T-helper 9 cell (primary cell): ENCODE results near the gene RCN2.

Experiments used
- DNase-seq: peaks from one replicate; pipeline ENCODE4 v3.0.0-alpha.2; 2020

Gene RCN2

DNA sequence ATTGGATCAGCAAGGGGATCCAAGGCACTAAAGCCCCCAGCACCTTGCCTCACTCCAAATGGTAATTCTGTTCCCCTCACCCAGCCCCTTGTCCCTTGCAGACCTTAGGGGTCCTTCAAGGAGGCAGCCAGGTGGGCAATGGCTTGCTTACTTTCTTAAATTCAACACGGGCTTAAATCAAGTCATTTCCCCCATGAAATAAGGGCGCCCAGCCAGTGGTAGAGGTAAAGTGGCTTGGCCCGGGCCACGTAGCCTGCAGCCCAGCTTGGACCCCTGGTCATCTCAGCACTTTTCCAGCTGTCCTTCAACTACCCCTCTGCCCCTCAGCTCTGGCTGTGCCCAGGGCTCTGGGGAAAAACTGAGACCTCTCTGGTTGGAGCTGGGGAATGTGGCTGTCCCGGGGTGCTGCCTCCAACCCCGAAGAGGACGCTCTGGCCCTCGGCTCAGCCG is 64.6 kb downstream of the RCN2 start:
- DNase-seq = no peak

DNA sequence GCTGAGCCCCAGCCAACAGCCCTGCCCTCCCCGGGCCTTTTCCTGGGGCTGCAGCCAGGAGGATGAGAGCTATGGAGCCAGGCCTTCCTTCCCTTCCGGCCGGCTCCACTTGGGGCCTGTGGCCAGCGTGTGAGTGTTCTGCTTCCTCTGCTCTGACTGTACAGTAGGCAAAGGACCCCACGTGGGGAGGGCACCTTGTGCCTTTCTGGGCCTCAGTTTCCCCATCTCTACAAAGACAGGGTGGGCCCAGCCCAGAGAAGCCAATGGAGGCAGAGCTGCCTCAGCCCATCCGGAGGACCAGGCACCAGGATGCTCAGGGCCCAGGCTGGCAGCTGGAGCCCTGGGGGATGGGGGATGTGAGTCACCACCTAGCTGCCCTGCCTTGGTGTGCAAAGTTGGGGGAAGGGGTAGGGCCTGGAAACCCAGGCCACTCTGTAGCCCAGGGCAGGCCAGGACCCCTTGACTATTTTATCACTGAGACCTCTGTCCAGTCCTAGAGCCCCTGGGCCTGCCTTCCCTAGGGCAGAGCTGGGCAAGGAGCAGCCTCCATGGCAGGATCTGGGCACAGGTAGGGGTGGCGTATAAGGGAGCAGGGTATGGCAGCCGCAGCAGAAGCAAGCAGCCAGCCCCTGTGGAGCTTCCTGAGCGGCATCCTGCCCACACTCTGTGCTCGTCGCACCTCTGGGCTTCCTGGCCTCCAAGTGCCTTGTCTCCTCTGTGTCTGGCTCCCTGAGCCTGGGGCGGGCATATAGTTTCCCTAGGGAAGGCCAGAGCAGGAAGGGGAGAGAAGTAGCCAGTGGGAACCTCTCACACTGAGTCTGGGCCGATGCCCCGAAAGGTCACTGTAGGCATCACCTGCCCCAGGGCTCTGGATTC is 65.2 kb downstream of the RCN2 start:
- peak; percentile 44 for DNase-seq

DNA sequence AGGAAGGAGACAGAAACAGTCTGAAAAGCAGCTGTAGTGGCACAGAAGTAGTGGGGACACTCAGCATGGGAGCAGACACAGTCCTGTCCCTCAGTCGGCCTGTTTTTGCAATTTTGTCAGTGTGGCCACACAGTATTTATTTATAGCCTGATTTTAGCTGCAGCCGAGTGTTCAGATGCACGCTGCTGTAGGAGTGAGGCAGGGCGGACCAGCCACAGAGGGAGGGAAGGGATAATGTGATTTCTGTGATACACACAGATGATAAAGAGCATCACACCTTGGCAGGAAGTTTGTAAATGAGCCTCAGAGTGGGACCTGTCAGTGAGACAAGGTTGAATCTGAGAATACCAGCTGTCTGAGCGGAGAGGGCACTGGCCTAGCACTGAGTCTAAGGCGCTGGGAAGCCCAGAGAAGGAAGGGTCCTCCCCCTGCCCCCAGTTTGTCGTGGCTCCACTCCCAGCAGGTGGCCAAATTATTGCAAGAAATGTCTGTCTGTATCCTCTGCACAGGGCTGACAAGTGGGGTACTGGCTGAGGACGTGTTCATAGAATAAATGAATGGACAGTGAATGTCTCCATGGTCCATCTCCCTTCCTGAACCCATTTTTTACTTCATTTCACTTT is 67.2 kb downstream of the RCN2 start:
- DNase-seq = no peak

DNA sequence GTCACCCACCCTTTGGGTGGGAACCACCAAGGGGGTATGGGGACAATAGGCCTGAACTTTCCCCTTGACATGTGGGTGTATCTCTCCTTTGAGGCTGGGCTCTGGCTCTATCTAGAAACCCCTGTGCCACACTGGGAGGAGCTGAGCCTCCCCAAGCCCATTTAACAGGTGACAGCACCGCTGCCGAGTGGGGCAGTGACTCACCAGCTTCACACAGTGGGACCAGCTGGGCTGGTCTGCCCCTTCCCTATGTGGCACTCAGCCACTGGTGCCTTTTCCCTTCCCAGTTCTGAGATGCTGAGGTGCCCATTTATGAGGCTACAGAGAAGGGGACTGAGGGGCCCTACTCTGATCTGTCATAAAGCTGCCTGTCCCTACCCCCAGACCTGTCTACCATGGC is 68.4 kb downstream of the RCN2 start:
- no peak for DNase-seq

DNA sequence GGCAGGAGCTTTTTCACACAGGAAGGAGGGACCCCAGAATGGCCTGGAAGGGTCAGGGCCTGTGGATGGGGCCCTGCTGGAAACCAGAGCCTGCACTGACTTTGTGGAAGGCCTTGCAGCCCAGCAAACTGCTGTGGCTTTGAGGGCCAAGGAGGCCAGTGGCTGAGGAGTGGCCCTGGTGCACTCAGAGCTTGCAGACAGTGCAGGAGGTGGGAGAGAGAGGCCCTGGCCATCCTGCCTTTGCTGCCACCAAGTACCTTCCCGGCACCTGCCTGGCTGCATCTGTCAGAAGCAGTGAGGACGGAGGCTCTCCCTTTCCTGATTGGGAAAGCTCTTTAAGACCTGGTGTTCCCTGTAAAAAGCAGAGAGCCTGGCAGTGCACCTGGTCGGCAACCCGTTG is 69.8 kb downstream of the RCN2 start:
- no peak for DNase-seq

DNA sequence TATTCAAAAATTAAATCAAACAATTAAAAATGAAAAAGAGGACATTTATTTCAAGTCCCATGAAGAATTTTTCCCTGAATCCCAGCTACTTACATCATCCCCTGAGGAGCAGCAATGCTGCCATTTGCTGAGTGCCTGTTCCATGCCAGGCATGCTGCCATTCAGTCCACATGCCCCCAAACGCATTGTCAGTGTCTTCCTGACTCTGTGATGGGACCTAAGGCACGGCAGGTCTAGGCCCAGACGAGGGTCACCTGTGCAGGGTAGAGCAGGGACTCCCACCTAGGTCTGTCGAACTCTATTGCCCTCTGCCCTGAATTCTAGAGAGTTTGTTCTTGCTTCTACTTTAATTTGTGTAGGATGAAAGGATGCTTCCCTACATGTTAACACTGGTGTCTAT is 70.4 kb downstream of the RCN2 start:
- DNase-seq = no peak

DNA sequence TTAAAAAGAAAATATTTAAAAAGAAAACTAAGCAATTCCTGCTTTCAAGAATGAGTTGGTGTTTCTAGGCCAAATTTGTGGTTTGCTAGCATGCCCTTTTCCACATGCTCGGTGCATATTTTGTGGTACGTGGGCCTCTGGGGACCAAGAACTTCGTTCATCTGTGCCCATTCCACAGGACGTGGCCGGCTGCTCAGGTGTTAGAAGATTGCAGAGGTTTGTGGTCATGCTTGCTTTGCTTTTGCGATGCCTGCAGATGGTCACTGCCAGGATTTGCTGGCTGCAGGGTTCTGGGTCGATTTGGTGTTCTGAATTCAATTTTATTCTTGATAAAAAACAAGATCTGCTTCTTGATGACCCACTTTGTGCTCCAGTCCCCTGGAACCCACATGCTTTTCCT is 70.9 kb downstream of the RCN2 start:
- no peak for DNase-seq

DNA sequence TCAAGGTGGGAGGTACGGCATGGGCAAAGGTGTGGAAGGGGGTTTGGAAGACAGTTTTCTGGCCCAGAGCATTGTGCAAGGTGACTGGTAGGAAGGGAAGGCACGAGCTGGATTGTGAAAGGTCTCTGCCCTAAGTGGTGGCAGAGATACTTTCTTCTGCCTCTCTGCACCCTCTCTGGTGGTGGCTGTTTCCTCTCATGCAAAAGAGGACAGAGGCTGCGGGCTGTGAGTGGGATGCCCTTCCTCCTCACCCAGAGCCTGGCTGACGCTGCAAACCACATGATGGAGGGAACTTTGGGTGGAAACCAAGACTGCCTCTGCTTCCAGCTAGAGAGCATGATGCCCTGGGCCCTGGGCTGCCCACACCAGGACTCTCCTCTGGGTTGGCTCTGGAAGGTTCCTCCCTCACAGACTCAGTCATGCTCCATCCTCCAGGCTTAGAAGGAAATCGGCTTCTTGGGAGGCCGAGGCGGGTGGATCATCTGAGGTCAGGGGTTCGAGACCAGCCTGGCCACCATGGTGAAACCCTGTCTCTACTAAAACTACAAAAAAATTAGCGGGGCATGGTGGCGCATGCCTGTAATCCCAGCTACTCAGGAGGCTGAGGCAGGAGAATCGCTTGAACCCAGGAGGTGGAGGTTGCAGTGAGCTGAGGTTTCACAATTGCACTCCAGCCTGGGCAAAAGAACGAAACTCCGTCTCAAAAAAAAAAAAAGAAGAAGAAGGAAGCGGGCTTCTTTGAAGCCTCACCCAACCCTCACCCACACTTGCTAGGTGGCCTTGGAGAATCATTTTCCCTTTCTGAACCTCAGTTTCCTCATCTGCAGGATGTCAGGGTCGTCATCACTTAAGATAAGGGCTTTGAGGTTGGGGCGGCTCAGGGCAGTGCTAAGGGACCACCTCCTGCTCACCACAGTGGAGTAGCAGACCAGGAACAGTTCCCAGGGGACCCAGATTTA is 71.7 kb downstream of the RCN2 start:
- DNase-seq = peak; percentile 58
